H9 (cell line): Measurements from ENCODE around the gene CALHM3. TPM values are rescaled to one million over a fixed set of nuclear protein-coding genes. Genes with fewer than 3 reads are reported as not detected.
A peak's percentile ranks its signal among the peaks of the same experiment; 100 is the strongest.
"Not testable (repeated sequence)": the region's sequence is repeated elsewhere in the genome, so short reads cannot be mapped to it uniquely, and the experiment has no call there.

Experiments
- DNase-seq: peaks from one replicate; pipeline ENCODE4 v3.0.0-alpha.2; 2017
- H2AFZ ChIP-seq: one replicate; pipeline ENCODE4 v1.6.1; 2013; ENCODE audit warnings: mild to moderate bottlenecking, low read length, control low read depth, moderate library complexity
- H2AK5ac ChIP-seq: 2 replicates; pipeline ENCODE4 v1.6.1; 2013; ENCODE audit warnings: low read length, control low read depth, mixed read lengths; ENCODE audit not compliant: insufficient read length
- H2BK120ac ChIP-seq: one replicate; pipeline ENCODE4 v1.6.1; 2013; ENCODE audit warnings: low read depth, mild to moderate bottlenecking, low read length, control low read depth, inconsistent platforms; ENCODE audit not compliant: poor library complexity, severe bottlenecking
- H2BK12ac ChIP-seq: 2 replicates; pipeline ENCODE4 v1.6.1; 2013; ENCODE audit warnings: low read length, control low read depth, mixed read lengths, low read depth; ENCODE audit not compliant: insufficient read length
- H2BK15ac ChIP-seq: 2 replicates; pipeline ENCODE4 v1.6.1; 2013; ENCODE audit warnings: low read depth, low read length, control low read depth
- H2BK20ac ChIP-seq: one replicate; pipeline ENCODE4 v1.6.1; 2013; ENCODE audit warnings: low read depth, mild to moderate bottlenecking, low read length, control low read depth, inconsistent platforms; ENCODE audit not compliant: poor library complexity, severe bottlenecking
- H2BK5ac ChIP-seq: 2 replicates; pipeline ENCODE4 v1.6.1; 2013; ENCODE audit warnings: low read length, control low read depth, mixed read lengths; ENCODE audit not compliant: insufficient read length
- H3K14ac ChIP-seq: 2 replicates; pipeline ENCODE4 v1.6.1; 2013; ENCODE audit warnings: low read length, control low read depth; ENCODE audit not compliant: insufficient read depth
- H3K18ac ChIP-seq: 2 replicates; pipeline ENCODE4 v1.6.1; 2013; ENCODE audit warnings: low read depth, mild to moderate bottlenecking, mixed read lengths, low read length, control low read depth; ENCODE audit not compliant: insufficient read length
- H3K23ac ChIP-seq: 2 replicates; pipeline ENCODE4 v1.6.1; 2013; ENCODE audit warnings: low read length, control low read depth, mixed read lengths, low read depth; ENCODE audit not compliant: insufficient read length
- H3K23me2 ChIP-seq: 2 replicates; pipeline ENCODE4 v1.6.1; 2013; ENCODE audit warnings: low read depth, mild to moderate bottlenecking, mixed read lengths, low read length, control low read depth; ENCODE audit not compliant: insufficient read length, poor library complexity, severe bottlenecking
- H3K27ac ChIP-seq: 2 replicates; pipeline ENCODE4 v1.5.1; 2013; ENCODE audit warnings: low read length, control low read depth, mixed read lengths, low read depth; ENCODE audit not compliant: insufficient read length
- H3K27me3 ChIP-seq: 2 replicates; pipeline ENCODE4 v1.6.1; 2013; ENCODE audit warnings: low read length, control low read depth, inconsistent platforms; ENCODE audit not compliant: insufficient read depth
- H3K4ac ChIP-seq: 2 replicates; pipeline ENCODE4 v1.6.1; 2013; ENCODE audit warnings: low read depth, mild to moderate bottlenecking, control low read depth, inconsistent platforms, low read length, moderate library complexity
- H3K4me1 ChIP-seq: 2 replicates; pipeline ENCODE4 v1.6.1; 2013; ENCODE audit warnings: low read length, control low read depth, inconsistent platforms; ENCODE audit not compliant: insufficient read depth
- H3K4me2 ChIP-seq: 2 replicates; pipeline ENCODE4 v1.6.1; 2013; ENCODE audit warnings: low read length, control low read depth, mixed read lengths; ENCODE audit not compliant: insufficient read length, insufficient read depth
- H3K56ac ChIP-seq: 2 replicates; pipeline ENCODE4 v1.6.1; 2013; ENCODE audit warnings: low read depth, mild to moderate bottlenecking, mixed read lengths, low read length, control low read depth; ENCODE audit not compliant: insufficient read length
- H3K79me1 ChIP-seq: 2 replicates; pipeline ENCODE4 v1.6.1; 2013; ENCODE audit warnings: low read depth, mild to moderate bottlenecking, moderate library complexity, low read length, control low read depth, inconsistent platforms; ENCODE audit not compliant: insufficient read depth, poor library complexity, severe bottlenecking
- H3K79me2 ChIP-seq: 2 replicates; pipeline ENCODE4 v1.6.1; 2013; ENCODE audit warnings: low read length, control low read depth, inconsistent platforms; ENCODE audit not compliant: insufficient read depth
- H3K9ac ChIP-seq: 2 replicates; pipeline ENCODE4 v1.6.1; 2013; ENCODE audit warnings: low read length, control low read depth, mixed read lengths; ENCODE audit not compliant: insufficient read length; ENCODE audit errors: extremely low read depth
- H3K9me3 ChIP-seq: one replicate; pipeline ENCODE4 v1.6.1; 2013; ENCODE audit warnings: low read depth, low read length, inconsistent platforms; ENCODE audit not compliant: control insufficient read depth
- H3T11ph ChIP-seq: one replicate; pipeline ENCODE4 v1.6.1; 2013; ENCODE audit warnings: mild to moderate bottlenecking, low read length, control low read depth, inconsistent platforms
- H4K20me1 ChIP-seq: one replicate; pipeline ENCODE4 v1.6.1; 2013; ENCODE audit not compliant: control insufficient read depth, insufficient read length, insufficient read depth
- H4K5ac ChIP-seq: 2 replicates; pipeline ENCODE4 v1.6.1; 2013; ENCODE audit warnings: low read depth, mild to moderate bottlenecking, mixed read lengths, low read length, control low read depth; ENCODE audit not compliant: insufficient read length
- H4K8ac ChIP-seq: replicated peaks from 2 replicates; pipeline ENCODE4 v1.6.1; 2013; ENCODE audit warnings: low read length, control low read depth, mixed read lengths, low read depth; ENCODE audit not compliant: insufficient read length
- H4K91ac ChIP-seq: 2 replicates; pipeline ENCODE4 v1.6.1; 2013; ENCODE audit warnings: low read depth, mild to moderate bottlenecking, moderate library complexity, mixed read lengths, low read length, control low read depth; ENCODE audit not compliant: insufficient read length
- H3K27ac Mint-ChIP-seq, 3 experiments: 2 replicates in 2 of 3; 3 replicates in 1 of 3; pipeline ENCODE4 v1.8.0; 2020 to 2021; ENCODE audit warnings: mixed read lengths in 3 of 3, mild to moderate bottlenecking in 1 of 3, moderate library complexity in 1 of 3
- H3K27me3 Mint-ChIP-seq: 2 replicates; pipeline ENCODE4 v1.8.0; 2021; ENCODE audit warnings: low read depth, mild to moderate bottlenecking, moderate library complexity, mixed read lengths
- H3K36me3 Mint-ChIP-seq, 3 experiments: 2 replicates in 2 of 3; 3 replicates in 1 of 3; pipeline ENCODE4 v1.8.0; 2020 to 2021; ENCODE audit warnings: low read depth in 3 of 3, mixed read lengths in 3 of 3; ENCODE audit not compliant: insufficient read depth in 1 of 3
- H3K4me1 Mint-ChIP-seq, 2 experiments: 2 replicates each; pipeline ENCODE4 v1.8.0; 2020; ENCODE audit warnings: mixed read lengths in 2 of 2
- H3K4me3 Mint-ChIP-seq, 2 experiments: 2 replicates in 1 of 2; 3 replicates in 1 of 2; pipeline ENCODE4 v1.8.0; 2020 to 2021; ENCODE audit warnings: mild to moderate bottlenecking in 2 of 2, mixed read lengths in 2 of 2, moderate library complexity in 1 of 2
- H3K9me3 Mint-ChIP-seq, 2 experiments: 2 replicates in 1 of 2; 3 replicates in 1 of 2; pipeline ENCODE4 v1.8.0; 2020; ENCODE audit warnings: mild to moderate bottlenecking in 2 of 2, mixed read lengths in 2 of 2, moderate library complexity in 1 of 2
- WGBS: extraction: QIAGEN DNeasy Blood & Tissue Kit; methylation state at CpG from one replicate; pipeline ENCODE4 v1.1.7; 2013; ENCODE audit warnings: missing lambda C conversion rate, low lambda C conversion rate, mixed read lengths; ENCODE audit not compliant: insufficient read length; ENCODE audit errors: extremely low coverage; 5-methylcytosine and 5-hydroxymethylcytosine counted together
- total RNA-seq: library from RNA; stranded (reverse); gene quantifications from 2 replicates; pipeline ENCODE4 v1.2.1, GENCODE V29; 2021
- TF ChIP-seq, protein P1 (sequence below): fragments of 200-600 bp; sonication (generic); conservative IDR thresholded peaks from 3 replicates; pipeline ENCODE4 v1.8.0; 2021; ENCODE audit warnings: antibody characterized with exemption, mild to moderate bottlenecking

CALHM3 gene
- total RNA-seq, 1 experiment from 2014 or later = not detected

DNA sequence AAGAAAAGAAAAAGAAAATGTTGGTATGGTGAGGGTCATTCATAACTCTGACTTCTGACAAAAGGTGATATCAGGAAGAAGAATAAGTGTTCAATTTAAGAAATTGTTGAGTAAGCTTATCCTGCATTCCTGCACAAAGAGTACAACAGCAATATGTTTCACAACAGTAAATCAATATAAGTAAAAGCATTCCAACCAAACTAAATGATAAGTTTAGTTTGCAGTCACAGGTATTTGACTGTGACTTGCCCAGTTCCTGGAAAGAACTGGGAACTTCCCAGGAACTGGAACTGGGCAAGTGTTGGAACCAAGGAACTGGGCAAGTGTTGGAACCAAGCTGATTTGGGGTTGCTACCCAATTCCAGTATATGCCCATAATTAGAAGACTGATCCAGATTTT, 49.5 kb upstream of the CALHM3 start:
- no peak overlapping the region for H3K23ac ChIP-seq
- H3K56ac ChIP-seq = no peak overlapping the region
- no peak overlapping the region for H3K27ac Mint-ChIP-seq
- H3K27ac ChIP-seq = no peak overlapping the region
- no peaks in the 10 kb centered on the region for H3K79me2 ChIP-seq
- no peaks in the 10 kb centered on the region for H3K4me1 ChIP-seq
- no peaks in the 10 kb centered on the region for H3K23me2 ChIP-seq
- H3K4ac ChIP-seq = no peak overlapping the region
- H2BK12ac ChIP-seq = no peak overlapping the region
- no peak overlapping the region for H2BK15ac ChIP-seq
- H3K36me3 Mint-ChIP-seq = peaks cover 3 to 21% (median 7%) of the 10 kb centered on the region in 3 experiments
- H4K91ac ChIP-seq = no peak overlapping the region
- no peak overlapping the region for H2BK120ac ChIP-seq
- H4K5ac ChIP-seq = no peak overlapping the region
- H2AK5ac ChIP-seq = no peak overlapping the region
- H3K4me3 Mint-ChIP-seq = no peak overlapping the region
- H3K14ac ChIP-seq = no peak overlapping the region
- no peak overlapping the region for H3T11ph ChIP-seq
- no peak overlapping the region for H2BK5ac ChIP-seq
- no peak overlapping the region for H2BK20ac ChIP-seq
- TF ChIP-seq, protein P1, sequence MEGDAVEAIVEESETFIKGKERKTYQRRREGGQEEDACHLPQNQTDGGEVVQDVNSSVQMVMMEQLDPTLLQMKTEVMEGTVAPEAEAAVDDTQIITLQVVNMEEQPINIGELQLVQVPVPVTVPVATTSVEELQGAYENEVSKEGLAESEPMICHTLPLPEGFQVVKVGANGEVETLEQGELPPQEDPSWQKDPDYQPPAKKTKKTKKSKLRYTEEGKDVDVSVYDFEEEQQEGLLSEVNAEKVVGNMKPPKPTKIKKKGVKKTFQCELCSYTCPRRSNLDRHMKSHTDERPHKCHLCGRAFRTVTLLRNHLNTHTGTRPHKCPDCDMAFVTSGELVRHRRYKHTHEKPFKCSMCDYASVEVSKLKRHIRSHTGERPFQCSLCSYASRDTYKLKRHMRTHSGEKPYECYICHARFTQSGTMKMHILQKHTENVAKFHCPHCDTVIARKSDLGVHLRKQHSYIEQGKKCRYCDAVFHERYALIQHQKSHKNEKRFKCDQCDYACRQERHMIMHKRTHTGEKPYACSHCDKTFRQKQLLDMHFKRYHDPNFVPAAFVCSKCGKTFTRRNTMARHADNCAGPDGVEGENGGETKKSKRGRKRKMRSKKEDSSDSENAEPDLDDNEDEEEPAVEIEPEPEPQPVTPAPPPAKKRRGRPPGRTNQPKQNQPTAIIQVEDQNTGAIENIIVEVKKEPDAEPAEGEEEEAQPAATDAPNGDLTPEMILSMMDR = no peak
- no peaks in the 10 kb centered on the region for H3K9me3 ChIP-seq
- no peaks in the 10 kb centered on the region for H3K79me1 ChIP-seq
- H3K18ac ChIP-seq = no peak overlapping the region
- H3K27me3 ChIP-seq = no peaks in the 10 kb centered on the region
- H3K4me2 ChIP-seq = no peak overlapping the region
- DNase-seq = no peak
- H3K9me3 Mint-ChIP-seq = peaks cover 28 to 40% of the 10 kb centered on the region in 2 experiments
- no peak overlapping the region for H4K8ac ChIP-seq
- H3K4me1 Mint-ChIP-seq = peaks cover 6 to 19% of the 10 kb centered on the region in 2 experiments
- H3K27me3 Mint-ChIP-seq = peaks cover 2% of the 10 kb centered on the region; the same call in 1 of the 2 replicates
- no peak overlapping the region for H2AFZ ChIP-seq
- no peak overlapping the region for H3K9ac ChIP-seq
- H4K20me1 ChIP-seq = no peaks in the 10 kb centered on the region

DNA sequence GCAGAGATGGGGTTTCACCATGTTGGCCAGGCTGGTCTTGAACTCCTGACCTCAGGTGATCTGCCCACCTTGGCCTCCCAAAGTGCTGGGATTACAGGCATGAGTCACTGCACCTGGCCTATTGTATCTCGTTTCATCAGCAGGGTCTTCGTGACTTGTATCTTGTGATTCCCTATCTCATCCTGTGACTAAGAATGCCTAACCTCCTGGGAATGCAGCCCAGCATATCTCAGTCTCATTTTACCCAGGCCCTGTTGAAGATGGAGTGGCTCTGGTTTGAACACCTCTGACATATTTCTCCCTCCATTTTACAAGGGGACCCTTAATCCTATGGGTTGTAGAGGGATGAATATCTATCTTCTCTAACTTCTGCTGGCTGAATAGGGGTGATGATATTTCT, 48.4 kb upstream of the CALHM3 start:
- H2BK12ac ChIP-seq, H2BK20ac ChIP-seq, H3K27me3 ChIP-seq, H3K9ac ChIP-seq, H3K14ac ChIP-seq, H3K79me1 ChIP-seq, H4K5ac ChIP-seq, H3K4me3 Mint-ChIP-seq, H3K9me3 ChIP-seq, H3K4ac ChIP-seq, H3K56ac ChIP-seq, H2AFZ ChIP-seq, DNase-seq, H2BK120ac ChIP-seq, H4K91ac ChIP-seq, H3K18ac ChIP-seq, H3K27me3 Mint-ChIP-seq, H2AK5ac ChIP-seq, H2BK5ac ChIP-seq, H2BK15ac ChIP-seq, H3K79me2 ChIP-seq, H3K4me1 ChIP-seq, H3T11ph ChIP-seq, H3K27ac ChIP-seq, H3K23ac ChIP-seq, H4K8ac ChIP-seq, H3K4me2 ChIP-seq, H3K23me2 ChIP-seq, H4K20me1 ChIP-seq: not testable (repeated sequence)
- Mint-ChIP-seq H3K9me3 (peaks cover 28 to 40% of the 10 kb centered on the region in 2 experiments), H3K4me1 (peaks cover 6 to 19% of the 10 kb centered on the region in 2 experiments), H3K36me3 (peaks cover 3 to 21% (median 7%) of the 10 kb centered on the region in 3 experiments), H3K27ac (peak overlapping the region in 2 of 3 experiments; percentile 72 to 80; a peak in 1 of 7 replicates)
- WGBS = no CpG with 5 or more reads among the region's 2 CpGs
